ENCODE data around the gene TAC3.
"Not testable (repeated sequence)": the region's sequence is repeated elsewhere in the genome, so short reads cannot be mapped to it uniquely, and the experiment has no call there.

The TAC3 gene

GRCh38 chr12:57016348-57016747 lies at the start of gene TAC3:
Gene TAC3 (minus strand): TSS chr12:57016529. CDS start chr12:57015797, 732 bp downstream.
- DNase-seq (ENCODE audit: low spot score), result no peak

- DNase-seq (ENCODE audit: low spot score), result no peak
Measured at GRCh38 chr12:57063991-57064685, 47.8 kb upstream of the TAC3 start.

GRCh38 chr12:57058454-57058853 lies 42.1 kb upstream of the TAC3 start:
- DNase-seq (ENCODE audit: low spot score), result no peak

GRCh38 chr12:57057067-57057751 lies 40.9 kb upstream of the TAC3 start:
- no peak for DNase-seq (ENCODE audit: low spot score)

- DNase-seq (ENCODE audit: low spot score), result no peak
Measured at GRCh38 chr12:57055824-57056223, 39.5 kb upstream of the TAC3 start.

GRCh38 chr12:57053901-57054300 lies 37.6 kb upstream of the TAC3 start:
- not testable (repeated sequence) for DNase-seq (ENCODE audit: low spot score)

GRCh38 chr12:57053146-57053545 lies 36.8 kb upstream of the TAC3 start:
- not testable (repeated sequence) for DNase-seq (ENCODE audit: low spot score)

GRCh38 chr12:57051011-57051410 lies 34.7 kb upstream of the TAC3 start:
- DNase-seq (ENCODE audit: low spot score), result no peak

GRCh38 chr12:57049890-57050289 lies 33.6 kb upstream of the TAC3 start, which contains the start of gene MYO1A:
Gene MYO1A (minus strand): TSS chr12:57050129. CDS start chr12:57048323, 1,806 bp downstream.
- no peak for DNase-seq (ENCODE audit: low spot score)

GRCh38 chr12:57049119-57049446 lies 32.8 kb upstream of the TAC3 start:
- DNase-seq (ENCODE audit: low spot score), result no peak

- DNase-seq (ENCODE audit: low spot score), result no peak
Measured at GRCh38 chr12:57048423-57049118, 32.2 kb upstream of the TAC3 start.

- no peak for DNase-seq (ENCODE audit: low spot score)
Measured at GRCh38 chr12:57047981-57048380, 31.7 kb upstream of the TAC3 start.

- no peak for DNase-seq (ENCODE audit: low spot score)
Measured at GRCh38 chr12:57046947-57047890, 30.9 kb upstream of the TAC3 start.

GRCh38 chr12:57046086-57046791 lies 29.9 kb upstream of the TAC3 start:
- no peak for DNase-seq (ENCODE audit: low spot score)

- no peak for DNase-seq (ENCODE audit: low spot score)
Measured at GRCh38 chr12:57044889-57045288, 28.6 kb upstream of the TAC3 start.

GRCh38 chr12:57044468-57044867 lies 28.1 kb upstream of the TAC3 start:
- DNase-seq (ENCODE audit: low spot score), result no peak

GRCh38 chr12:57042695-57043094 lies 26.4 kb upstream of the TAC3 start:
- DNase-seq (ENCODE audit: low spot score), result no peak

GRCh38 chr12:57040750-57041149 lies 24.4 kb upstream of the TAC3 start:
- no peak for DNase-seq (ENCODE audit: low spot score)

- no peak for DNase-seq (ENCODE audit: low spot score)
Measured at GRCh38 chr12:57040211-57040610, 23.9 kb upstream of the TAC3 start.

- peak; percentile 51 for DNase-seq (ENCODE audit: low spot score)
Measured at GRCh38 chr12:57039016-57039798, 22.9 kb upstream of the TAC3 start.

GRCh38 chr12:57037264-57037663 lies 20.9 kb upstream of the TAC3 start:
- no peak for DNase-seq (ENCODE audit: low spot score)

Measured in hematopoietic multipotent progenitor cell treated with erythropoietin and hydrocortisone succinate and interleukin-3 and kit ligand, for 15 days (in vitro differentiated cells).